IMR-90 (cell line): ENCODE data around the gene CTIF. TPM values are rescaled to one million over a fixed set of nuclear protein-coding genes. Genes with fewer than 3 reads are reported as not detected.
A peak's percentile ranks its signal among the peaks of the same experiment; 100 is the strongest.

Experiments used
- ATAC-seq: fragments of 200-7000 bp; cut with Tn5 transposase; 2 replicates; pipeline ENCODE4 v1.9.1; 2020; ENCODE audit warnings: low read depth, mild to moderate bottlenecking, moderate library complexity
- BruUV-seq: library from RNA; stranded (reverse); fragments of 400-500 nt; replicated peaks from 2 replicates; lab custom pipeline; 2021; lab: Mats Ljungman, UMichigan
- CTCF ChIA-PET: fragments of 300-600 bp; formaldehyde crosslinking; extraction: SDS; loops from one replicate; lab custom pipeline; 2021; ENCODE audit warnings: antibody characterized with exemption; lab: Yijun Ruan, JAX
- POLR2A ChIA-PET: fragments of 300-600 bp; sonication (Branson Sonifier 250); formaldehyde crosslinking; loops from one replicate; lab custom pipeline; 2022; ENCODE audit warnings: antibody characterized with exemption; ENCODE audit not compliant: unreplicated experiment; lab: Charles Lee
- DNase-seq: peaks from one replicate; pipeline ENCODE4 v3.0.0; 2013
- H2AFZ ChIP-seq: replicated peaks from 2 replicates; pipeline ENCODE3; 2013; ENCODE audit warnings: low read length, mild to moderate bottlenecking; ENCODE audit not compliant: poor library complexity
- H2AK5ac ChIP-seq: 2 replicates; pipeline ENCODE4 v1.6.1; 2013; ENCODE audit warnings: low read depth, low read length, inconsistent platforms
- H2AK9ac ChIP-seq: replicated peaks from 2 replicates; pipeline ENCODE3; 2013; ENCODE audit warnings: mild to moderate bottlenecking, low read depth, low read length, moderate library complexity; ENCODE audit not compliant: poor library complexity
- H2BK120ac ChIP-seq: 2 replicates; pipeline ENCODE4 v1.6.1; 2013; ENCODE audit warnings: low read depth, low read length, inconsistent platforms
- H2BK15ac ChIP-seq: 3 replicates; pipeline ENCODE4 v1.6.1; 2013; ENCODE audit warnings: low read depth, low read length, inconsistent platforms
- H2BK20ac ChIP-seq: 2 replicates; pipeline ENCODE4 v1.6.1; 2013; ENCODE audit warnings: low read depth, mild to moderate bottlenecking, inconsistent platforms, low read length, moderate library complexity
- H2BK5ac ChIP-seq: 2 replicates; pipeline ENCODE4 v1.6.1; 2013; ENCODE audit warnings: mild to moderate bottlenecking, low read depth, low read length, inconsistent platforms; ENCODE audit not compliant: poor library complexity, severe bottlenecking
- H3K14ac ChIP-seq: replicated peaks from 2 replicates; pipeline ENCODE4 v1.6.1; 2013; ENCODE audit warnings: low read depth, low read length, inconsistent platforms
- H3K18ac ChIP-seq: 2 replicates; pipeline ENCODE4 v1.6.1; 2013; ENCODE audit warnings: low read depth, low read length, control low read depth
- H3K23ac ChIP-seq: 2 replicates; pipeline ENCODE4 v1.6.1; 2013; ENCODE audit warnings: low read depth, low read length, inconsistent platforms
- H3K27ac ChIP-seq: 2 replicates; pipeline ENCODE4 v1.5.1; 2013; ENCODE audit warnings: mild to moderate bottlenecking, control low read depth, low read length; ENCODE audit not compliant: insufficient read depth
- H3K27me3 ChIP-seq: 2 replicates; pipeline ENCODE4 v1.6.1; 2013; ENCODE audit warnings: low read length; ENCODE audit not compliant: control insufficient read depth, insufficient read depth
- H3K36me3 ChIP-seq: 2 replicates; pipeline ENCODE4 v1.6.1; 2013; ENCODE audit warnings: low read length, mixed read lengths; ENCODE audit not compliant: control insufficient read depth, insufficient read depth
- H3K4ac ChIP-seq: 2 replicates; pipeline ENCODE4 v1.6.1; 2013; ENCODE audit warnings: low read depth, low read length, inconsistent platforms
- H3K4me1 ChIP-seq: 2 replicates; pipeline ENCODE4 v1.6.1; 2013; ENCODE audit warnings: low read length, mixed read lengths; ENCODE audit not compliant: control insufficient read depth, insufficient read depth
- H3K4me2 ChIP-seq: 2 replicates; pipeline ENCODE4 v1.6.1; 2013; ENCODE audit warnings: low read depth, mild to moderate bottlenecking, control low read depth, low read length, moderate library complexity
- H3K4me3 ChIP-seq: 2 replicates; pipeline ENCODE4 v1.5.1; 2013; ENCODE audit warnings: low read depth, mild to moderate bottlenecking, control low read depth, low read length, moderate library complexity; ENCODE audit not compliant: insufficient read depth
- H3K56ac ChIP-seq: 2 replicates; pipeline ENCODE4 v1.6.1; 2013; ENCODE audit warnings: low read length, inconsistent platforms; ENCODE audit not compliant: insufficient read depth; ENCODE audit errors: extremely low read depth
- H3K79me1 ChIP-seq, 2 experiments: 2 replicates each; pipeline ENCODE4 v1.6.1; 2013; ENCODE audit warnings: low read length in 2 of 2, inconsistent platforms in 1 of 2, low read depth in 1 of 2
- H3K9ac ChIP-seq: 2 replicates; pipeline ENCODE4 v1.6.1; 2013; ENCODE audit warnings: low read depth, low read length, control low read depth
- H3K9me1 ChIP-seq: 2 replicates; pipeline ENCODE4 v1.6.1; 2013; ENCODE audit warnings: low read length, inconsistent platforms; ENCODE audit not compliant: insufficient read depth
- H3K9me3 ChIP-seq: 2 replicates; pipeline ENCODE4 v1.6.1; 2013; ENCODE audit warnings: low read length; ENCODE audit not compliant: control insufficient read depth, insufficient read depth
- H4K20me1 ChIP-seq: 2 replicates; pipeline ENCODE4 v1.6.1; 2013; ENCODE audit warnings: low read length, inconsistent platforms; ENCODE audit not compliant: insufficient read depth
- H4K5ac ChIP-seq: 2 replicates; pipeline ENCODE4 v1.6.1; 2013; ENCODE audit warnings: mild to moderate bottlenecking, low read depth, low read length, control low read depth
- H4K8ac ChIP-seq, 2 experiments: 2 replicates each; pipeline ENCODE4 v1.6.1; 2013; ENCODE audit warnings: low read depth in 2 of 2, low read length in 2 of 2, control low read depth in 1 of 2, inconsistent platforms in 1 of 2
- H4K91ac ChIP-seq: 2 replicates; pipeline ENCODE4 v1.6.1; 2013; ENCODE audit warnings: low read depth, low read length, inconsistent platforms; ENCODE audit not compliant: insufficient read depth
- CEBPB ChIP-seq: IDR thresholded peaks from 2 replicates; pipeline ENCODE4 v1.6.1; 2012; ENCODE audit warnings: low read depth, low read length, improper control_type of control experiment
- CHD1 ChIP-seq: IDR thresholded peaks from 2 replicates; pipeline ENCODE4 v1.6.1; 2012; ENCODE audit warnings: low read depth, low read length, improper control_type of control experiment
- CTCF ChIP-seq: conservative IDR thresholded peaks from 2 replicates; pipeline ENCODE4 v1.5.1; 2012; ENCODE audit warnings: mild to moderate bottlenecking, low read depth, low read length, improper control_type of control experiment
- ELK1 ChIP-seq: fragments of 150-350 bp; IDR thresholded peaks from 2 replicates; pipeline ENCODE4 v1.6.1; 2016; ENCODE audit warnings: low read depth, mild to moderate bottlenecking, low read length, moderate library complexity, borderline replicate concordance
- FOS ChIP-seq: fragments of 150-350 bp; IDR thresholded peaks from 2 replicates; pipeline ENCODE4 v1.6.1; 2016; ENCODE audit warnings: low read depth, low read length
- MAZ ChIP-seq: IDR thresholded peaks from 2 replicates; pipeline ENCODE4 v1.6.1; 2012; ENCODE audit warnings: low read depth, mild to moderate bottlenecking, low read length, improper control_type of control experiment, moderate library complexity, borderline replicate concordance
- MXI1 ChIP-seq: IDR thresholded peaks from 2 replicates; pipeline ENCODE4 v1.6.1; 2012; ENCODE audit warnings: low read depth, mild to moderate bottlenecking, low read length, moderate library complexity, borderline replicate concordance
- NFE2L2 ChIP-seq: fragments of 150-350 bp; IDR thresholded peaks from 2 replicates; pipeline ENCODE4 v1.6.1; 2016; ENCODE audit warnings: low read depth, mild to moderate bottlenecking, low read length
- POLR2A ChIP-seq: IDR thresholded peaks from 2 replicates; pipeline ENCODE4 v1.6.1; 2012; ENCODE audit warnings: mild to moderate bottlenecking, low read depth, low read length
- RFX5 ChIP-seq: IDR thresholded peaks from 2 replicates; pipeline ENCODE4 v1.8.0; 2012; ENCODE audit warnings: low read depth, mild to moderate bottlenecking, low read length, moderate library complexity
- SMC3 ChIP-seq: fragments of 150-350 bp; IDR thresholded peaks from 2 replicates; pipeline ENCODE4 v1.6.1; 2016; ENCODE audit warnings: low read depth, mild to moderate bottlenecking, antibody characterized with exemption, low read length, moderate library complexity
- USF2 ChIP-seq: fragments of 150-350 bp; IDR thresholded peaks from 2 replicates; pipeline ENCODE4 v1.6.1; 2017; ENCODE audit warnings: mild to moderate bottlenecking, antibody characterized with exemption, low read length, low read depth
- WGBS, 2 experiments: methylation state at CpG; one replicate each; pipeline versions ENCODE4 v1.1.5 to v1.1.7; 2013; ENCODE audit warnings: missing lambda C conversion rate in 2 of 2; ENCODE audit not compliant: insufficient read length in 1 of 2; ENCODE audit errors: extremely low coverage in 2 of 2; 5-methylcytosine and 5-hydroxymethylcytosine counted together
- dilution Hi-C: fragments of 300-500 bp; cut with HindIII; formaldehyde crosslinking; loops from one replicate; pipeline ENCODE4 v1.14.3; 2018; ENCODE audit warnings: low sequenced_read_pairs; ENCODE audit not compliant: unreplicated experiment
- in situ Hi-C: fragments of 300-500 bp; cut with MboI; formaldehyde crosslinking; loops from 3 replicates; pipeline ENCODE4 v1.14.3; 2019; ENCODE audit warnings: low sequenced_read_pairs, inconsistent platforms, mixed read lengths
- intact Hi-C: fragments of 100-400 bp; cut with micrococcal nuclease; formaldehyde crosslinking; loops from 2 replicates; pipeline ENCODE4 v1.10.0; 2022
- polyA plus RNA-seq, 3 experiments: library from polyadenylated mRNA; depleted of rRNA; stranded (reverse); fragments of >200 nt; gene quantifications; 2 replicates each; pipeline ENCODE4 v1.2.3, GENCODE V29; 2012; ENCODE audit warnings: low replicate concordance in 1 of 3
- total RNA-seq: library from RNA; depleted of rRNA; stranded (reverse); fragments of >200 nt; gene quantifications from 2 replicates; pipeline ENCODE4 v1.2.3, GENCODE V29; 2012

CTIF gene
- total and polyA plus RNA-seq, 2 of the 4 experiments (the other 2 are of a cell fraction), result 25.1 to 57.0 TPM

- no peak overlapping the region for H2BK15ac ChIP-seq
- H3K18ac ChIP-seq, result no peak overlapping the region
- ATAC-seq (no peak), DNase-seq (no peak)
- H3K79me1 ChIP-seq, result peaks cover 15 to 79% of the 10 kb centered on the region in 2 experiments
- H3K9me3 ChIP-seq, result no peaks in the 10 kb centered on the region
- no peak overlapping the region; a peak in 1 of 4 replicates for H4K8ac ChIP-seq
- H2AK9ac ChIP-seq, result no peak overlapping the region
- BruUV-seq, result no TSS peak
- no peak overlapping the region for H3K23ac ChIP-seq
- H3K27ac ChIP-seq, result no peak overlapping the region
- WGBS, 2 experiments, result 100% methylated on average over 1 of the region's 4 CpGs; no CpG with 5 or more reads in 1 of the 2 experiments
- no peak overlapping the region for H3K56ac ChIP-seq
- TF ChIP-seq ELK1 (no peak), MXI1 (no peak), CEBPB (no peak), USF2 (no peak), MAZ (no peak), NFE2L2 (no peak), CTCF (no peak), CHD1 (no peak), SMC3 (no peak), POLR2A (no peak), FOS (no peak), RFX5 (no peak)
- dilution Hi-C loops, result no loop called here
- H3K9ac ChIP-seq, result no peak overlapping the region
- H2BK5ac ChIP-seq, result no peak overlapping the region
- intact Hi-C loops, result loop anchor here (10.0 kb wide), 1 partner anchor 398 kb away; no protein-coding TSS in a partner anchor
- ChIA-PET CTCF (no interaction called here), POLR2A (no interaction called here)
- H3K4me1 ChIP-seq, result peaks cover 37% of the 10 kb centered on the region
- no peak overlapping the region for H3K14ac ChIP-seq
- in situ Hi-C loops, result no loop called here
- no peak overlapping the region for H4K5ac ChIP-seq
- H3K9me1 ChIP-seq, result peaks cover 34% of the 10 kb centered on the region
- H2BK20ac ChIP-seq, result no peak overlapping the region; the same call in 1 of the 2 replicates
- no peak overlapping the region for H4K91ac ChIP-seq
- H4K20me1 ChIP-seq, result no peaks in the 10 kb centered on the region; the same call in 1 of the 2 replicates
- H3K4me2 ChIP-seq, result no peak overlapping the region
- no peaks in the 10 kb centered on the region for H3K27me3 ChIP-seq
- H2BK120ac ChIP-seq, result no peak overlapping the region
- H3K4me3 ChIP-seq, result no peak overlapping the region
- H3K36me3 ChIP-seq, result no peaks in the 10 kb centered on the region; the same call in none of the 2 replicates
- no peak overlapping the region for H3K4ac ChIP-seq
- H2AK5ac ChIP-seq, result peak overlapping the region; percentile 18; the same call in 1 of the 2 replicates
- H2AFZ ChIP-seq, result no peak overlapping the region
Observed at GRCh38 chr18:48836231-48836805, 297.5 kb downstream of the CTIF start.
